ENCODE results near the gene ELOVL1. TPM values are rescaled to one million over a fixed set of nuclear protein-coding genes. Genes with fewer than 3 reads are reported as not detected.

ELOVL1 gene
- total and polyA plus RNA-seq, 4 donors, result 12.8 to 50.3 (median 35.3) TPM

- Histone ChIP-seq H3K27ac (ENCODE audit: low read depth in 1 of 2, low read length in 2 of 2) (no peak overlapping the region), H3K9ac (ENCODE audit: low read depth in 1 of 2, low read length in 2 of 2) (no peak overlapping the region), H3K4me1 (ENCODE audit: control insufficient read depth in 4 of 4, insufficient read depth in 4 of 4, low read length in 3 of 4) (no peaks in the 10 kb centered on the region), H3K4me3 (ENCODE audit: low read depth in 1 of 3, low read length in 3 of 3) (no peak overlapping the region), H3K27me3 (ENCODE audit: control insufficient read depth in 4 of 4, insufficient read depth in 4 of 4, low read length in 3 of 4) (no peaks in the 10 kb centered on the region), H3K9me3 (ENCODE audit: control insufficient read depth in 4 of 4, low read length in 3 of 4) (no peaks in the 10 kb centered on the region), H3K36me3 (ENCODE audit: control insufficient read depth in 4 of 4, insufficient read depth in 3 of 4, low read depth in 1 of 4, low read length in 3 of 4) (peaks cover 0 to 5% (median 0%) of the 10 kb centered on the region in 4 donors)
- 98% methylated on average over 5 of the region's 5 CpGs for WGBS
- no peak for TF ChIP-seq NR2F2 (IDR thresholded peaks at IDR 0.05)
- TF ChIP-seq RAD21 (IDR thresholded peaks at IDR 0.05), result no peak
- TF ChIP-seq RXRA (IDR thresholded peaks at IDR 0.05), result no peak
- no peak for TF ChIP-seq ATF3 (IDR thresholded peaks at IDR 0.05)
- no peak for TF ChIP-seq HNF4G (IDR thresholded peaks at IDR 0.05)
- no peak for TF ChIP-seq REST (IDR thresholded peaks at IDR 0.05)
- no peak for TF ChIP-seq FOXA1 (IDR thresholded peaks at IDR 0.05)
- no peak for TF ChIP-seq YY1 (IDR thresholded peaks at IDR 0.05)
- TF ChIP-seq TAF1 (conservative IDR thresholded peaks at IDR 0.05), result no peak
- TF ChIP-seq MAX (IDR thresholded peaks at IDR 0.05), result no peak
- TF ChIP-seq HNF4A (conservative IDR thresholded peaks at IDR 0.05), result no peak
- no peak for TF ChIP-seq ZBTB33 (IDR thresholded peaks at IDR 0.05)
- TF ChIP-seq EGR1 (IDR thresholded peaks at IDR 0.05; ENCODE audit: low read depth in 2 of 2), result no peak
- no peak for TF ChIP-seq FOXA2 (IDR thresholded peaks at IDR 0.05)
- TF ChIP-seq JUND (IDR thresholded peaks at IDR 0.05), result no peak
- TF ChIP-seq GABPA (IDR thresholded peaks at IDR 0.05 in 1 of 2, conservative IDR thresholded peaks at IDR 0.05 in 1 of 2), result no peak
- no peak for DNase-seq (ENCODE audit: low spot score)
These were observed 45.3 kb downstream of the ELOVL1 start for GRCh38 chr1:43322506-43322905.

- no peak for DNase-seq (ENCODE audit: low spot score)
- Histone ChIP-seq H3K36me3 (ENCODE audit: control insufficient read depth in 4 of 4, insufficient read depth in 3 of 4, low read depth in 1 of 4, low read length in 3 of 4) (peaks cover 0 to 5% (median 0%) of the 10 kb centered on the region in 4 donors), H3K27me3 (ENCODE audit: control insufficient read depth in 4 of 4, insufficient read depth in 4 of 4, low read length in 3 of 4) (no peaks in the 10 kb centered on the region), H3K27ac (ENCODE audit: low read depth in 1 of 2, low read length in 2 of 2) (no peak overlapping the region), H3K9me3 (ENCODE audit: control insufficient read depth in 4 of 4, low read length in 3 of 4) (no peaks in the 10 kb centered on the region), H3K9ac (ENCODE audit: low read depth in 1 of 2, low read length in 2 of 2) (no peak overlapping the region), H3K4me3 (ENCODE audit: low read depth in 1 of 3, low read length in 3 of 3) (no peak overlapping the region), H3K4me1 (ENCODE audit: control insufficient read depth in 4 of 4, insufficient read depth in 4 of 4, low read length in 3 of 4) (no peaks in the 10 kb centered on the region)
- 97% methylated on average over 16 of the region's 16 CpGs for WGBS
- TF ChIP-seq ATF3 (IDR thresholded peaks at IDR 0.05) (no peak), GABPA (IDR thresholded peaks at IDR 0.05 in 1 of 2, conservative IDR thresholded peaks at IDR 0.05 in 1 of 2) (no peak), FOXA2 (IDR thresholded peaks at IDR 0.05) (no peak), TAF1 (conservative IDR thresholded peaks at IDR 0.05) (no peak), REST (IDR thresholded peaks at IDR 0.05) (no peak), MAX (IDR thresholded peaks at IDR 0.05) (no peak), RXRA (IDR thresholded peaks at IDR 0.05) (no peak), HNF4G (IDR thresholded peaks at IDR 0.05) (no peak), RAD21 (IDR thresholded peaks at IDR 0.05) (no peak), EGR1 (IDR thresholded peaks at IDR 0.05; ENCODE audit: low read depth in 2 of 2) (no peak), CTCF (IDR thresholded peaks at IDR 0.05; ENCODE audit: low read depth, low read length, missing input control) (no peak)
These were observed 46.4 kb downstream of the ELOVL1 start for GRCh38 chr1:43321331-43321891.
